ENCODE results near the gene GID8. TPM values are rescaled to one million over a fixed set of nuclear protein-coding genes. Genes with fewer than 3 reads are reported as not detected.

Gene GID8
- total and polyA plus RNA-seq, 2 of the 13 experiments (the other 11 are each of a cell fraction or from before 2014, with no cell fraction given): 39.6 to 59.8 TPM

GRCh38 chr20:62953839-62954703, 16.1 kb downstream of the GID8 start (continued):
- TF ChIP-seq MTA1 (CRISPR knock-in tag; IDR thresholded peaks at IDR 0.05; ENCODE audit: borderline replicate concordance) (peak; percentile 80; the same call in 1 of the 2 replicates), ZNF552 (CRISPR knock-in tag; IDR thresholded peaks at IDR 0.05; ENCODE audit: borderline replicate concordance) (peak; percentile 95), PLRG1 (conservative IDR thresholded peaks at IDR 0.05) (no peak), ZNF710 (CRISPR knock-in tag; IDR thresholded peaks at IDR 0.05; ENCODE audit: borderline replicate concordance) (peak; percentile 81; the same call in 1 of the 2 replicates), NFE2 (CRISPR knock-in tag; IDR thresholded peaks at IDR 0.05) (no peak), PITX1 (CRISPR knock-in tag; IDR thresholded peaks at IDR 0.05) (peak; percentile 73; the same call in 1 of the 2 replicates), HNRNPK (IDR thresholded peaks at IDR 0.05; ENCODE audit: low read depth, low read length, poor library complexity, severe bottlenecking) (no peak), SRSF4 (IDR thresholded peaks at IDR 0.05; ENCODE audit: low read depth, low read length, poor library complexity, severe bottlenecking) (no peak), HNRNPLL (IDR thresholded peaks at IDR 0.05; ENCODE audit: low read depth, low read length, poor library complexity, severe bottlenecking) (peak; percentile 74), ZNF546 (CRISPR knock-in tag; conservative IDR thresholded peaks at IDR 0.05) (peak; percentile 98)
- TF ChIP-seq, protein P1, sequence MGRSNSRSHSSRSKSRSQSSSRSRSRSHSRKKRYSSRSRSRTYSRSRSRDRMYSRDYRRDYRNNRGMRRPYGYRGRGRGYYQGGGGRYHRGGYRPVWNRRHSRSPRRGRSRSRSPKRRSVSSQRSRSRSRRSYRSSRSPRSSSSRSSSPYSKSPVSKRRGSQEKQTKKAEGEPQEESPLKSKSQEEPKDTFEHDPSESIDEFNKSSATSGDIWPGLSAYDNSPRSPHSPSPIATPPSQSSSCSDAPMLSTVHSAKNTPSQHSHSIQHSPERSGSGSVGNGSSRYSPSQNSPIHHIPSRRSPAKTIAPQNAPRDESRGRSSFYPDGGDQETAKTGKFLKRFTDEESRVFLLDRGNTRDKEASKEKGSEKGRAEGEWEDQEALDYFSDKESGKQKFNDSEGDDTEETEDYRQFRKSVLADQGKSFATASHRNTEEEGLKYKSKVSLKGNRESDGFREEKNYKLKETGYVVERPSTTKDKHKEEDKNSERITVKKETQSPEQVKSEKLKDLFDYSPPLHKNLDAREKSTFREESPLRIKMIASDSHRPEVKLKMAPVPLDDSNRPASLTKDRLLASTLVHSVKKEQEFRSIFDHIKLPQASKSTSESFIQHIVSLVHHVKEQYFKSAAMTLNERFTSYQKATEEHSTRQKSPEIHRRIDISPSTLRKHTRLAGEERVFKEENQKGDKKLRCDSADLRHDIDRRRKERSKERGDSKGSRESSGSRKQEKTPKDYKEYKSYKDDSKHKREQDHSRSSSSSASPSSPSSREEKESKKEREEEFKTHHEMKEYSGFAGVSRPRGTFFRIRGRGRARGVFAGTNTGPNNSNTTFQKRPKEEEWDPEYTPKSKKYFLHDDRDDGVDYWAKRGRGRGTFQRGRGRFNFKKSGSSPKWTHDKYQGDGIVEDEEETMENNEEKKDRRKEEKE (IDR thresholded peaks at IDR 0.05): no peak
- TF ChIP-seq, protein P2, sequence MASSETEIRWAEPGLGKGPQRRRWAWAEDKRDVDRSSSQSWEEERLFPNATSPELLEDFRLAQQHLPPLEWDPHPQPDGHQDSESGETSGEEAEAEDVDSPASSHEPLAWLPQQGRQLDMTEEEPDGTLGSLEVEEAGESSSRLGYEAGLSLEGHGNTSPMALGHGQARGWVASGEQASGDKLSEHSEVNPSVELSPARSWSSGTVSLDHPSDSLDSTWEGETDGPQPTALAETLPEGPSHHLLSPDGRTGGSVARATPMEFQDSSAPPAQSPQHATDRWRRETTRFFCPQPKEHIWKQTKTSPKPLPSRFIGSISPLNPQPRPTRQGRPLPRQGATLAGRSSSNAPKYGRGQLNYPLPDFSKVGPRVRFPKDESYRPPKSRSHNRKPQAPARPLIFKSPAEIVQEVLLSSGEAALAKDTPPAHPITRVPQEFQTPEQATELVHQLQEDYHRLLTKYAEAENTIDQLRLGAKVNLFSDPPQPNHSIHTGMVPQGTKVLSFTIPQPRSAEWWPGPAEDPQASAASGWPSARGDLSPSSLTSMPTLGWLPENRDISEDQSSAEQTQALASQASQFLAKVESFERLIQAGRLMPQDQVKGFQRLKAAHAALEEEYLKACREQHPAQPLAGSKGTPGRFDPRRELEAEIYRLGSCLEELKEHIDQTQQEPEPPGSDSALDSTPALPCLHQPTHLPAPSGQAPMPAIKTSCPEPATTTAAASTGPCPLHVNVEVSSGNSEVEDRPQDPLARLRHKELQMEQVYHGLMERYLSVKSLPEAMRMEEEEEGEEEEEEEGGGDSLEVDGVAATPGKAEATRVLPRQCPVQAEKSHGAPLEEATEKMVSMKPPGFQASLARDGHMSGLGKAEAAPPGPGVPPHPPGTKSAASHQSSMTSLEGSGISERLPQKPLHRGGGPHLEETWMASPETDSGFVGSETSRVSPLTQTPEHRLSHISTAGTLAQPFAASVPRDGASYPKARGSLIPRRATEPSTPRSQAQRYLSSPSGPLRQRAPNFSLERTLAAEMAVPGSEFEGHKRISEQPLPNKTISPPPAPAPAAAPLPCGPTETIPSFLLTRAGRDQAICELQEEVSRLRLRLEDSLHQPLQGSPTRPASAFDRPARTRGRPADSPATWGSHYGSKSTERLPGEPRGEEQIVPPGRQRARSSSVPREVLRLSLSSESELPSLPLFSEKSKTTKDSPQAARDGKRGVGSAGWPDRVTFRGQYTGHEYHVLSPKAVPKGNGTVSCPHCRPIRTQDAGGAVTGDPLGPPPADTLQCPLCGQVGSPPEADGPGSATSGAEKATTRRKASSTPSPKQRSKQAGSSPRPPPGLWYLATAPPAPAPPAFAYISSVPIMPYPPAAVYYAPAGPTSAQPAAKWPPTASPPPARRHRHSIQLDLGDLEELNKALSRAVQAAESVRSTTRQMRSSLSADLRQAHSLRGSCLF (CRISPR knock-in tag; IDR thresholded peaks at IDR 0.05; ENCODE audit: borderline replicate concordance): peak; percentile 98
- TF ChIP-seq, protein P3, sequence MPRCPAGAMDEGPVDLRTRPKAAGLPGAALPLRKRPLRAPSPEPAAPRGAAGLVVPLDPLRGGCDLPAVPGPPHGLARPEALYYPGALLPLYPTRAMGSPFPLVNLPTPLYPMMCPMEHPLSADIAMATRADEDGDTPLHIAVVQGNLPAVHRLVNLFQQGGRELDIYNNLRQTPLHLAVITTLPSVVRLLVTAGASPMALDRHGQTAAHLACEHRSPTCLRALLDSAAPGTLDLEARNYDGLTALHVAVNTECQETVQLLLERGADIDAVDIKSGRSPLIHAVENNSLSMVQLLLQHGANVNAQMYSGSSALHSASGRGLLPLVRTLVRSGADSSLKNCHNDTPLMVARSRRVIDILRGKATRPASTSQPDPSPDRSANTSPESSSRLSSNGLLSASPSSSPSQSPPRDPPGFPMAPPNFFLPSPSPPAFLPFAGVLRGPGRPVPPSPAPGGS (CRISPR knock-in tag; IDR thresholded peaks at IDR 0.05): peak; percentile 99
- TF ChIP-seq, protein P4, sequence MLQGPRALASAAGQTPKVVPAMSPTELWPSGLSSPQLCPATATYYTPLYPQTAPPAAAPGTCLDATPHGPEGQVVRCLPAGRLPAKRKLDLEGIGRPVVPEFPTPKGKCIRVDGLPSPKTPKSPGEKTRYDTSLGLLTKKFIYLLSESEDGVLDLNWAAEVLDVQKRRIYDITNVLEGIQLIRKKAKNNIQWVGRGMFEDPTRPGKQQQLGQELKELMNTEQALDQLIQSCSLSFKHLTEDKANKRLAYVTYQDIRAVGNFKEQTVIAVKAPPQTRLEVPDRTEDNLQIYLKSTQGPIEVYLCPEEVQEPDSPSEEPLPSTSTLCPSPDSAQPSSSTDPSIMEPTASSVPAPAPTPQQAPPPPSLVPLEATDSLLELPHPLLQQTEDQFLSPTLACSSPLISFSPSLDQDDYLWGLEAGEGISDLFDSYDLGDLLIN (CRISPR knock-in tag; IDR thresholded peaks at IDR 0.05; ENCODE audit: borderline replicate concordance): no peak
